ENCODE data around the gene PPP3R1. TPM values are rescaled to one million over a fixed set of nuclear protein-coding genes. Genes with fewer than 3 reads are reported as not detected.

The PPP3R1 gene
- total and polyA plus RNA-seq, 2 of the 8 experiments (the other 6 are each of a cell fraction or from before 2014, with no cell fraction given): 9.3 to 85.1 TPM

DNA sequence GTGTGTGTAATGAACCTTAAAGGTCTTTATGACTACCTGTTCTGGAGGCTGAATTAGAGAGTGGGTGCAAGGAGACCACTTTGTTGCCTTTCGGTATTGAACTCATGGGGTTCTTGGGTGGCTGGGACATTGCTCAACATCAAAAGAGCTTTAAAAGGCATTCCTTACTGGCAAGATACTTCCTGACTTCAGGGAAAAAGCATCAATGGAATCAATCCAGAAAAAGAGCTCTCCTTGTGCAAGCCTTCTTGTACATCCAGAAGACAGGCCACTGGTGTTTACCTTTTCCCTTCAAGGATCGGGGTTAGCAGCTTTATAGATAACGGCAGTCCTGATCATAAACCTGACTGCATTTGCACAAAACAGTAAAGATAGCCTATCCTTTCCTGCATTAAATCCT, 85.1 kb downstream of the PPP3R1 start:
- TF ChIP-seq HDAC2 (IDR thresholded peaks at IDR 0.05; ENCODE audit: borderline replicate concordance in 1 of 2, low read depth in 2 of 2, low read length in 2 of 2) (no peak), BRCA1 (IDR thresholded peaks at IDR 0.05; ENCODE audit: low read depth, low read length) (no peak), RXRA (IDR thresholded peaks at IDR 0.05; ENCODE audit: insufficient read depth, low read depth, low read length) (no peak), GABPA (IDR thresholded peaks at IDR 0.05; ENCODE audit: borderline replicate concordance, insufficient read depth, low read length) (no peak), POLR2A (IDR thresholded peaks at IDR 0.05; ENCODE audit: control extremely low read depth in 1 of 2, low read depth in 2 of 2, low read length in 2 of 2) (peak in 1 of 2 experiments; percentile 44; a peak in 1 of 3 replicates), CEBPB (IDR thresholded peaks at IDR 0.05; ENCODE audit: low read depth, low read length) (no peak), EGR1 (IDR thresholded peaks at IDR 0.05; ENCODE audit: borderline replicate concordance, low read depth, low read length) (no peak), SP4 (IDR thresholded peaks at IDR 0.05; ENCODE audit: low read length) (no peak)
- POLR2A ChIA-PET (ENCODE audit: partially characterized antibody): interaction anchor here (1.3 to 7.4 kb wide), 5 partner anchors 9 to 17 kb away, joined by 4 to 57 read pairs (median 11); partner anchors contain the start of gene PNO1
- Histone ChIP-seq H3K4me3 (ENCODE audit: extremely low read depth in 1 of 4, insufficient read depth in 2 of 4, low read depth in 3 of 4, low read length in 4 of 4) (no peak overlapping the region), H4K91ac (replicated peaks; ENCODE audit: insufficient read length, low read length) (no peak overlapping the region), H3K14ac (ENCODE audit: insufficient read length) (no peak overlapping the region), H3K27ac (ENCODE audit: low read depth, low read length) (no peak overlapping the region), H3K23ac (ENCODE audit: insufficient read length) (no peak overlapping the region), H3K4me2 (ENCODE audit: insufficient read depth in 1 of 2, low read depth in 2 of 2, low read length in 2 of 2) (no peak overlapping the region), H3K36me3 (ENCODE audit: control insufficient read depth in 2 of 4, insufficient read depth in 4 of 4, low read length in 3 of 4) (peaks cover 4 to 55% (median 29%) of the 10 kb centered on the region in 4 experiments; a peak in 7 of 8 replicates), H3K9ac (replicated peaks in 1 of 4; ENCODE audit: extremely low read depth in 1 of 4, low read depth in 3 of 4, low read length in 3 of 4) (no peak overlapping the region), H3K18ac (ENCODE audit: extremely low read depth, low read length) (no peak overlapping the region), H3K4me1 (replicated peaks in 1 of 4; ENCODE audit: control insufficient read depth in 3 of 4, insufficient read depth in 4 of 4, low read length in 3 of 4) (no peaks in the 10 kb centered on the region), H3K56ac (replicated peaks; ENCODE audit: insufficient read length, low read depth, low read length) (no peak overlapping the region), H4K5ac (ENCODE audit: insufficient read length, low read depth, low read length) (no peak overlapping the region), H3K9me3 (ENCODE audit: insufficient read depth in 2 of 2, low read depth in 1 of 2, low read length in 1 of 2) (no peaks in the 10 kb centered on the region), H2BK12ac (ENCODE audit: low read depth, low read length) (no peak overlapping the region), H3K23me2 (ENCODE audit: low read depth, low read length) (no peaks in the 10 kb centered on the region), H4K20me1 (replicated peaks in 1 of 2; ENCODE audit: control insufficient read depth in 1 of 2, insufficient read depth in 2 of 2, low read length in 2 of 2) (peaks cover 5 to 6% of the 10 kb centered on the region in 2 experiments), H3K27me3 (replicated peaks in 1 of 4; ENCODE audit: control insufficient read depth in 3 of 4, extremely low read depth in 1 of 4, insufficient read depth in 3 of 4, low read length in 3 of 4) (no peaks in the 10 kb centered on the region), H4K8ac (ENCODE audit: extremely low read depth, insufficient read depth, low read length) (no peak overlapping the region), H2BK15ac (ENCODE audit: low read length) (no peak overlapping the region), H3K4ac (replicated peaks; ENCODE audit: insufficient read length, low read depth, low read length) (no peak overlapping the region), H2AFZ (ENCODE audit: low read length) (no peak overlapping the region), H3K79me2 (ENCODE audit: control insufficient read depth in 1 of 2, insufficient read depth in 2 of 2, low read length in 2 of 2) (peaks cover 0 to 9% of the 10 kb centered on the region in 2 experiments; a peak in 1 of 4 replicates), H3K79me1 (ENCODE audit: low read depth, low read length) (no peaks in the 10 kb centered on the region; the same call in 1 of the 2 replicates), H2BK5ac (ENCODE audit: low read depth, low read length) (no peak overlapping the region), H2AK5ac (ENCODE audit: low read depth, low read length) (no peak overlapping the region), H2BK20ac (ENCODE audit: low read length) (no peak overlapping the region), H2BK120ac (replicated peaks; ENCODE audit: low read depth, low read length) (no peak overlapping the region)
- DNase-seq (ENCODE audit: low read depth in 1 of 2, low spot score in 2 of 2): no peak
- CTCF ChIA-PET (ENCODE audit: partially characterized antibody): interaction anchor here (0.6 to 2.2 kb wide), 9 partner anchors 10 to 137 kb away, joined by 3 to 10 read pairs (median 5); a partner anchor contains a TSS
- no peak for FAIRE-seq
- 63% methylated on average over 3 of the region's 3 CpGs; no CpG with 5 or more reads in 1 of the 2 experiments for WGBS, 2 experiments (ENCODE audit: extremely low coverage in 1 of 2, insufficient coverage in 1 of 2, insufficient read length in 1 of 2, insufficient replicate concordance in 2 of 2, low coverage in 1 of 2, low lambda C conversion rate in 2 of 2, missing lambda C conversion rate in 1 of 2)

Data from H1 (cell line).